Kidney (tissue), 14 donors: Measurements from ENCODE around the gene SCN3A. TPM values are rescaled to one million over a fixed set of nuclear protein-coding genes. Genes with fewer than 3 reads are reported as not detected.

Experiments used
- DNase-seq, 5 donors: peaks; one replicate each; pipeline ENCODE4 v3.0.0-alpha.2; 2013 to 2020
- FAIRE-seq: peaks from 2 replicates; lab custom pipeline; 2012; peaks lifted over from hg19 to GRCh38; lab: Jason Lieb, UNC
- H3K27ac ChIP-seq, 2 donors: one replicate each; pipeline ENCODE4 v1.7.0; 2013; ENCODE audit warnings: low read depth in 2 of 2, low read length in 2 of 2, inconsistent platforms in 1 of 2
- H3K27me3 ChIP-seq: one replicate; pipeline ENCODE4 v1.7.1; 2013; ENCODE audit warnings: low read length, inconsistent platforms; ENCODE audit not compliant: control insufficient read depth, insufficient read depth
- H3K36me3 ChIP-seq, 3 donors: one replicate each; pipeline versions ENCODE4 v1.7.0 to v1.7.1; 2013; ENCODE audit warnings: low read length in 3 of 3, control low read depth in 1 of 3, inconsistent platforms in 1 of 3; ENCODE audit not compliant: insufficient read depth in 3 of 3, control insufficient read depth in 2 of 3
- H3K4me1 ChIP-seq, 3 donors: one replicate each; pipeline versions ENCODE4 v1.7.0 to v1.7.1; 2013; ENCODE audit warnings: low read length in 3 of 3, inconsistent platforms in 1 of 3, low read depth in 1 of 3; ENCODE audit not compliant: control insufficient read depth in 2 of 3, insufficient read depth in 2 of 3
- H3K4me3 ChIP-seq, 3 donors: one replicate each; pipeline versions ENCODE4 v1.7.0 to v1.8.1; 2013; ENCODE audit warnings: low read length in 3 of 3, control low read depth in 1 of 3, inconsistent platforms in 1 of 3
- H3K9ac ChIP-seq, 3 donors: one replicate each; pipeline versions ENCODE4 v1.7.0 to v1.7.1; 2013; ENCODE audit warnings: low read length in 3 of 3, control low read depth in 1 of 3, inconsistent platforms in 1 of 3
- H3K9me3 ChIP-seq, 3 donors: one replicate each; pipeline versions ENCODE4 v1.7.0 to v1.7.1; 2013; ENCODE audit warnings: low read length in 3 of 3, control low read depth in 1 of 3, inconsistent platforms in 1 of 3; ENCODE audit not compliant: control insufficient read depth in 2 of 3, insufficient read depth in 1 of 3
- intact Hi-C: fragments of 100-400 bp; cut with DNase I; formaldehyde crosslinking; loops from one replicate; pipeline ENCODE4 v1.11.1; 2022
- polyA plus RNA-seq: library from polyadenylated mRNA; stranded (reverse); fragments of 350-450 nt; fragmentation: Illumina TruSeq; extraction: RNeasy Lipid Tissue Mini Kit (QIAGEN cat#74804); gene quantifications from one replicate; pipeline ENCODE4 v1.2.3, GENCODE V29; 2014; ENCODE audit warnings: low read depth, low replicate concordance; ENCODE audit not compliant: insufficient read depth
- total RNA-seq: library from RNA; stranded (reverse); fragmentation: NEBNext Ultra II Directional; extraction: Animal tissue kit (Norgen Biotek cat#: 25700); gene quantifications from one replicate; pipeline ENCODE4 v1.2.1, GENCODE V29; 2021
- TF ChIP-seq, protein P1 (sequence below): IDR thresholded peaks from 3 replicates; pipeline ENCODE4 v1.5.1; 2012; ENCODE audit warnings: mild to moderate bottlenecking, moderate library complexity, borderline replicate concordance; ENCODE audit not compliant: insufficient read depth; ENCODE audit errors: extremely low read depth
- donor health status: control.
- donor health status: control.
- donor health status: control.
- donor health status: control.
- donor health status: control.
- donor health status: DM: yes; HTN: yes; CAD: no.
- donor health status: Normal renal cell carcinoma (clear cell type).

Gene SCN3A
- total and polyA plus RNA-seq, 2 donors from 2014 or later: 0.11 to 6.3 TPM

DNA sequence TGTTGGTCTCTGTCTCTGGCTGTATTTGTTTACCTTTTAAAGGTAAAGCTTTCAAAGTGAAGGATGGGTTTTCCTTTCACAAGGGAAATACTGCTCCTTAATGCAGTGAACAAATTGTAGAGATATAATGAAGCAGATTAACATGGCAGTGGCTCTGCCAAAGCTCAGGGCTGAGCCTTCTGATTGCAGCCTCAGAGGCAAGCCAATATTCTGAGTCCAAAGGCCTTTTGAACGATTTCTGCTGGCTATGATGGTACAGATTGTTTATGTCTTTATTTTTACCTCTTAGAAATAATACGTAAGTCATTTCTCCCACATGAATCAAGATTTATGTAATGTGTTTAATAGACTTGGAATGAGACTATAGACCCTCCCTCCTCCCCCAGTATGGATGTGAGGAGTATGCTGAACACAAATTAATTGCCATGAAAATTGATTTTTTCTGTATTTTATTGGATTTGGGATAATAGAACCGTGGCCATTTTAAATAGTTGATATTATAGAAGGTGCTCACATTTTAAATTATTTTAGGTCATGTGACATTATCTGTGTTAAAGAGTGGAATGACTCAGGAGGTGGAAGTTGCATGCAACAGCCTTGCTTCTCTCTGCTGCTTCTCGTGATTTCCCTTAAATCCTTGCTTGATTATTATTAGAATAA lies 36.1 kb upstream of the SCN3A start:
- Histone ChIP-seq H3K9ac (no peak overlapping the region), H3K27me3 (no peaks in the 10 kb centered on the region), H3K4me3 (no peak overlapping the region), H3K4me1 (no peaks in the 10 kb centered on the region), H3K9me3 (no peaks in the 10 kb centered on the region), H3K27ac (no peak overlapping the region), H3K36me3 (no peaks in the 10 kb centered on the region)
- DNase-seq (no peak), FAIRE-seq (no peak)
- intact Hi-C loops: no loop called here
- TF ChIP-seq, protein P1, sequence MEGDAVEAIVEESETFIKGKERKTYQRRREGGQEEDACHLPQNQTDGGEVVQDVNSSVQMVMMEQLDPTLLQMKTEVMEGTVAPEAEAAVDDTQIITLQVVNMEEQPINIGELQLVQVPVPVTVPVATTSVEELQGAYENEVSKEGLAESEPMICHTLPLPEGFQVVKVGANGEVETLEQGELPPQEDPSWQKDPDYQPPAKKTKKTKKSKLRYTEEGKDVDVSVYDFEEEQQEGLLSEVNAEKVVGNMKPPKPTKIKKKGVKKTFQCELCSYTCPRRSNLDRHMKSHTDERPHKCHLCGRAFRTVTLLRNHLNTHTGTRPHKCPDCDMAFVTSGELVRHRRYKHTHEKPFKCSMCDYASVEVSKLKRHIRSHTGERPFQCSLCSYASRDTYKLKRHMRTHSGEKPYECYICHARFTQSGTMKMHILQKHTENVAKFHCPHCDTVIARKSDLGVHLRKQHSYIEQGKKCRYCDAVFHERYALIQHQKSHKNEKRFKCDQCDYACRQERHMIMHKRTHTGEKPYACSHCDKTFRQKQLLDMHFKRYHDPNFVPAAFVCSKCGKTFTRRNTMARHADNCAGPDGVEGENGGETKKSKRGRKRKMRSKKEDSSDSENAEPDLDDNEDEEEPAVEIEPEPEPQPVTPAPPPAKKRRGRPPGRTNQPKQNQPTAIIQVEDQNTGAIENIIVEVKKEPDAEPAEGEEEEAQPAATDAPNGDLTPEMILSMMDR: no peak

DNA sequence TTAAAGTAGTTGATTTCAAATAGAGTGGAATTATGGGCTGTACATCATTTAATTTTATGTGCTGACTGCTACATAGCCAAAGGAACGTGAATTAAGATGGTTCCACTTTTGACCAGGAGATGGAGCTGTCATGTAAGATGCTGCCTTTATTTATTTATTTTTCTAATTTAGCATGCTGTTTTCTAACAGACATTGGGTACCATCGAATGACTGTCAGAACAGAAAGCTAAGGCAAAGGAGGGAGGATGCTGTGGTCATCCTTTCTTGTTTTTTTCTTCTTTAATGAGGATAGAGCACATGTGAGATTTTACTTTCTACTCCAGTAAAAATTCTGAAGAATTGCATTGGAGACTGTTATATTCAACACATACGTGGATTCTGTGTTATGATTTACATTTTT lies 35.4 kb upstream of the SCN3A start, which contains the start of gene SCN2A:
TSS of gene SCN2A (plus strand) at position 185 of the 400 bp plus-strand sequence. CDS start 56,410 bp downstream, outside the sequence.
- H3K4me1 ChIP-seq: no peaks in the 10 kb centered on the region
- intact Hi-C loops: no loop called here
- no peaks in the 10 kb centered on the region for H3K27me3 ChIP-seq
- DNase-seq (peak in 2 of 5 donors; percentile 48 to 53), FAIRE-seq (peak; percentile 67)
- no peak within 1 kb of the TSS for H3K9ac ChIP-seq
- TF ChIP-seq, protein P1: peak; percentile 43
- H3K4me3 ChIP-seq: no peak within 1 kb of the TSS
- H3K27ac ChIP-seq: no peak within 1 kb of the TSS
- no peaks in the 10 kb centered on the region for H3K36me3 ChIP-seq
- no peaks in the 10 kb centered on the region for H3K9me3 ChIP-seq

DNA sequence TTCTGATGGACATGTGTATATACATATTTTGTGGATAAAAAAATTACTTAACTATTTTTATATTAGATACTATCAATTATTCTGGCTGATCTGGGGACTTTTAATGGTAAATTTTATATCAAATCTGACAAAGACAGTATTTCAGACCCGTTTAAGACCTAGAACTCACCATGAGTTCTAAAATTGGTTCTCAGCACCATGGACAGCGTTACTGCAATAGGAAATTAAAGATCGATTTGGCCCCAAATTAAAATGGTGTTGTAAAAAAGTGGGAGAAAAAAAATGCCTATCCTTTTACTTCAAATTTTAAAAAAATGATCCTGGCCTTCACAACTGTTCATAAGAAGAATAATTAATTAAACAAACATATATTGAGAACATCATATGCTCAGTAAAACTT lies 34.4 kb upstream of the SCN3A start:
- Histone ChIP-seq H3K27ac (no peak overlapping the region), H3K27me3 (no peaks in the 10 kb centered on the region), H3K4me1 (no peaks in the 10 kb centered on the region), H3K4me3 (no peak overlapping the region), H3K36me3 (no peaks in the 10 kb centered on the region), H3K9ac (no peak overlapping the region), H3K9me3 (no peaks in the 10 kb centered on the region)
- intact Hi-C loops: no loop called here
- DNase-seq (peak in 2 of 5 donors; percentile 43 to 60), FAIRE-seq (peak; percentile 27)
- TF ChIP-seq, protein P1: no peak
